ENCODE measurements around the gene LAMP5.

DNA sequence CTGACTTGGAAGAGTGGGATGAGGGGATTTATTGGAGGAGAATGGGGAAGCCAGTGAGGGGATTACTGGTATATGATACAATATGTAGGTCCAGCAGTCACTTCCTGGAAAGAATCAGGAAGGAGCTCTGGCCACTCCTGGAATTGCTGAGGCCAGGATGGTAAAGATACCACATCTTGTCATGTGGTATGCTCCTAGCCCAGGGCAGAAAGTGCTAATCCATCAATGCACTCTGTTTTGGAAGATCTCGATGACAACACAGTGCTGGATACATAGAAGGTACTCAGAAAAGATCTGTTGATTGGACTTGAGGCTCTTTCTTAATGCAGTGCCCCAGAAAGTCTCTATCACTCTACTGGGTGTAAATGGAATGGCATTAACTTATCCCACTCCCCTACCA is 52.6 kb downstream of the LAMP5 start:
- TF ChIP-seq YY1 (IDR thresholded peaks at IDR 0.05; ENCODE audit: insufficient read depth, insufficient read length), result no peak
- no peak for TF ChIP-seq ZNF274 (IDR thresholded peaks at IDR 0.05; ENCODE audit: low read depth, low read length)

Data from NT2/D1 (cell line).